Thyroid gland (tissue), 4 donors: ENCODE results near the gene C2CD2L. TPM values are rescaled to one million over a fixed set of nuclear protein-coding genes. Genes with fewer than 3 reads are reported as not detected.

Experiments
- DNase-seq, 2 donors: peaks; one replicate each; pipeline ENCODE4 v3.0.0-alpha.2; 2019
- H3K27ac ChIP-seq, 3 donors: fragments of 200-600 bp; sonication (generic); 1 replicate in 2 of 3; 2 replicates in 1 of 3; pipeline ENCODE4 v1.5.1; 2016 to 2019; ENCODE audit warnings: mild to moderate bottlenecking in 1 of 3, moderate library complexity in 1 of 3
- H3K27me3 ChIP-seq: fragments of 200-600 bp; sonication (generic); one replicate; pipeline ENCODE4 v1.5.1; 2019
- H3K36me3 ChIP-seq, 2 donors: fragments of 200-600 bp; sonication (generic); one replicate each; pipeline ENCODE4 v1.5.1; 2016 to 2019
- H3K4me1 ChIP-seq, 2 donors: fragments of 200-600 bp; sonication (generic); one replicate each; pipeline ENCODE4 v1.5.1; 2017 to 2019
- H3K4me3 ChIP-seq, 3 donors: fragments of 200-600 bp; sonication (generic); replicated peaks in 1 of 3; 1 replicate in 2 of 3; 2 replicates in 1 of 3; pipeline ENCODE4 v1.5.1; 2016; ENCODE audit warnings: mild to moderate bottlenecking in 1 of 3
- H3K9me3 ChIP-seq: fragments of 200-600 bp; sonication (generic); one replicate; pipeline ENCODE4 v1.5.1; 2017
- CTCF ChIP-seq, 6 experiments: fragments of 200-600 bp in 3 of 6; fragments of 450-650 bp in 3 of 6; sonication (generic) in 3 of 6; IDR thresholded peaks; one replicate each; pipeline ENCODE4 v1.5.1; 2016 to 2019; ENCODE audit warnings: antibody characterized with exemption in 6 of 6, mild to moderate bottlenecking in 2 of 6, inconsistent platforms in 1 of 6, moderate library complexity in 1 of 6
- POLR2A ChIP-seq, 2 donors: fragments of 450-650 bp; IDR thresholded peaks; one replicate each; pipeline ENCODE4 v1.6.1; 2017; ENCODE audit warnings: antibody characterized with exemption in 2 of 2, mild to moderate bottlenecking in 2 of 2, moderate library complexity in 1 of 2
- WGBS, 2 donors: methylation state at CpG; one replicate each; pipeline ENCODE4 v1.1.5; 2017; 5-methylcytosine and 5-hydroxymethylcytosine counted together
- intact Hi-C: fragments of 100-400 bp; cut with DNase I; formaldehyde crosslinking; loops from one replicate; pipeline ENCODE4 v1.15.1; 2023
- total RNA-seq, 4 donors: library from RNA; depleted of rRNA; stranded (reverse); fragments of >200 nt; gene quantifications; one replicate each; pipeline ENCODE4 v1.2.3, GENCODE V29; 2016

C2CD2L gene
- total RNA-seq, 4 donors from 2014 or later = 6.7 to 8.9 (median 7.9) TPM

GRCh38 chr11:119107538-119108145 is 498 bp downstream of the C2CD2L start:
- no peaks in the 10 kb centered on the region for H3K9me3 ChIP-seq
- H3K4me1 ChIP-seq = peaks cover 14 to 35% of the 10 kb centered on the region in 2 donors
- H3K27me3 ChIP-seq = no peaks in the 10 kb centered on the region
- DNase-seq = no peak
- intact Hi-C loops = no loop called here
- peaks cover 13 to 16% of the 10 kb centered on the region in 2 donors for H3K36me3 ChIP-seq
- TF ChIP-seq CTCF (IDR thresholded peaks at IDR 0.05) (no peak), POLR2A (IDR thresholded peaks at IDR 0.05) (no peak)
- H3K4me3 ChIP-seq = peak overlapping the region; percentile 27 to 94 (median 89)
- H3K27ac ChIP-seq = peak overlapping the region in 2 of 3 donors; percentile 61 to 66
- 0% methylated on average over 7 of the region's 65 CpGs; no CpG with 5 or more reads in 1 of the 2 donors for WGBS, 2 donors

- intact Hi-C loops = no loop called here
Measured at GRCh38 chr11:119108146-119108856, 1.2 kb downstream of the C2CD2L start.

GRCh38 chr11:119108857-119109221 is 1.7 kb downstream of the C2CD2L start:
- no peak for DNase-seq
- intact Hi-C loops = no loop called here
- Histone ChIP-seq H3K9me3 (no peaks in the 10 kb centered on the region), H3K4me3 (peak overlapping the region in 1 of 3 donors; percentile 89), H3K36me3 (peaks cover 19 to 23% of the 10 kb centered on the region in 2 donors), H3K27ac (no peak overlapping the region), H3K4me1 (peaks cover 14 to 27% of the 10 kb centered on the region in 2 donors), H3K27me3 (no peaks in the 10 kb centered on the region)
- 87 to 88% methylated on average over 2 of the region's 2 CpGs for WGBS, 2 donors
- TF ChIP-seq POLR2A (IDR thresholded peaks at IDR 0.05) (no peak), CTCF (IDR thresholded peaks at IDR 0.05) (no peak)

More at GRCh38 chr11:119108146-119108856, 1.2 kb downstream of the C2CD2L start:
- TF ChIP-seq CTCF (IDR thresholded peaks at IDR 0.05) (no peak), POLR2A (IDR thresholded peaks at IDR 0.05) (no peak)
- Histone ChIP-seq H3K36me3 (peaks cover 19 to 21% of the 10 kb centered on the region in 2 donors), H3K27me3 (no peaks in the 10 kb centered on the region), H3K9me3 (no peaks in the 10 kb centered on the region), H3K27ac (peak overlapping the region in 2 of 3 donors; percentile 61 to 66), H3K4me1 (peaks cover 14 to 29% of the 10 kb centered on the region in 2 donors), H3K4me3 (peak overlapping the region; percentile 27 to 94 (median 89))
- whole genome bisulfite sequencing, 2 donors = 28 to 41% methylated on average over 5 to 8 of the region's 8 CpGs
- peak; percentile 32 to 43 for DNase-seq

- no peak for TF ChIP-seq CTCF (IDR thresholded peaks at IDR 0.05)
- Histone ChIP-seq H3K36me3 (peaks cover 19 to 26% of the 10 kb centered on the region in 2 donors), H3K4me1 (peaks cover 14 to 27% of the 10 kb centered on the region in 2 donors), H3K27ac (no peak overlapping the region), H3K4me3 (no peak overlapping the region), H3K27me3 (no peaks in the 10 kb centered on the region), H3K9me3 (no peaks in the 10 kb centered on the region)
- no peak for DNase-seq
- intact Hi-C loops = no loop called here
- WGBS, 2 donors = 92 to 93% methylated on average over 3 of the region's 3 CpGs
Measured at GRCh38 chr11:119109843-119110242, 2.7 kb downstream of the C2CD2L start.

GRCh38 chr11:119110439-119110838 is 3.3 kb downstream of the C2CD2L start:
- no peak for DNase-seq
- Histone ChIP-seq H3K27ac (no peak overlapping the region), H3K36me3 (peaks cover 19 to 26% of the 10 kb centered on the region in 2 donors), H3K27me3 (no peaks in the 10 kb centered on the region), H3K4me3 (no peak overlapping the region), H3K4me1 (peaks cover 14 to 27% of the 10 kb centered on the region in 2 donors), H3K9me3 (no peaks in the 10 kb centered on the region)
- intact Hi-C loops = no loop called here
- TF ChIP-seq POLR2A (IDR thresholded peaks at IDR 0.05) (no peak), CTCF (IDR thresholded peaks at IDR 0.05) (no peak)
- WGBS, 2 donors = 84 to 85% methylated on average over 10 of the region's 10 CpGs
